ENCODE data around the gene C6orf89.

DNA sequence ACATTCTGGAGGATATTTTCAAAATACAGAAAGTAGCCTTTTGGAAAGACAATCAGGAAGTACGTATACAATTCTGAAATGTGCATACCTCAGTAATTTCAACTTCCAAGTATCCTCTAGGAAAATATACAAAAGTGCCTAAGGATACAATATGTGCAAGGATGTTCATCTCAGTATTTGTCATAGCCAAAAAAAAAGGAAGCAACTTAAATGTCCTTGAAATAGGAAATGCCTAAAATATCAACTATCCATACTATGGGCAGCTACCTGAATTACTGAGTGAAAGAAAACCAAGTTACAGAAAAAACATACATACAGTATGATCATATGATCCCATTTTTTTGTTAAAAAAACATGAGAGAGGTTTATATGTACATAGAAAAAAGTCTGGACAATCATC lies 12.6 kb upstream of the C6orf89 start:
- no peak for TF ChIP-seq EZH2 (optimal IDR thresholded peaks at IDR 0.05; ENCODE audit: low read depth, low read length)
- TF ChIP-seq, protein P1, sequence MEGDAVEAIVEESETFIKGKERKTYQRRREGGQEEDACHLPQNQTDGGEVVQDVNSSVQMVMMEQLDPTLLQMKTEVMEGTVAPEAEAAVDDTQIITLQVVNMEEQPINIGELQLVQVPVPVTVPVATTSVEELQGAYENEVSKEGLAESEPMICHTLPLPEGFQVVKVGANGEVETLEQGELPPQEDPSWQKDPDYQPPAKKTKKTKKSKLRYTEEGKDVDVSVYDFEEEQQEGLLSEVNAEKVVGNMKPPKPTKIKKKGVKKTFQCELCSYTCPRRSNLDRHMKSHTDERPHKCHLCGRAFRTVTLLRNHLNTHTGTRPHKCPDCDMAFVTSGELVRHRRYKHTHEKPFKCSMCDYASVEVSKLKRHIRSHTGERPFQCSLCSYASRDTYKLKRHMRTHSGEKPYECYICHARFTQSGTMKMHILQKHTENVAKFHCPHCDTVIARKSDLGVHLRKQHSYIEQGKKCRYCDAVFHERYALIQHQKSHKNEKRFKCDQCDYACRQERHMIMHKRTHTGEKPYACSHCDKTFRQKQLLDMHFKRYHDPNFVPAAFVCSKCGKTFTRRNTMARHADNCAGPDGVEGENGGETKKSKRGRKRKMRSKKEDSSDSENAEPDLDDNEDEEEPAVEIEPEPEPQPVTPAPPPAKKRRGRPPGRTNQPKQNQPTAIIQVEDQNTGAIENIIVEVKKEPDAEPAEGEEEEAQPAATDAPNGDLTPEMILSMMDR (IDR thresholded peaks at IDR 0.05; ENCODE audit: low read length), result no peak
